HCT116 (cell line): ENCODE results near the gene TMEM238. TPM values are rescaled to one million over a fixed set of nuclear protein-coding genes. Genes with fewer than 3 reads are reported as not detected.

Experiments used
- ATAC-seq: fragments of 200-7000 bp; cut with Tn5 transposase; 2 replicates; pipeline ENCODE4 v1.9.1; 2020; ENCODE audit warnings: mild to moderate bottlenecking, moderate library complexity
- BruUV-seq: library from RNA; stranded (reverse); fragments of 400-500 nt; replicated peaks from 2 replicates; lab custom pipeline; 2021; lab: Mats Ljungman, UMichigan
- CTCF ChIA-PET: fragments of 300-600 bp; sonication (Branson Sonifier 250); formaldehyde crosslinking; loops from one replicate; lab custom pipeline; 2021; ENCODE audit warnings: antibody characterized with exemption; lab: Charles Lee
- POLR2A ChIA-PET: fragments of 300-600, 350-600 bp; sonication (Branson Sonifier 250); formaldehyde crosslinking; loops from one replicate; lab custom pipeline; 2021; ENCODE audit warnings: antibody characterized with exemption; lab: Charles Lee
- RAD21 ChIA-PET, 2 experiments: fragments of 300-600 bp; sonication (Branson Sonifier 250); formaldehyde crosslinking; loops; one replicate each; lab custom pipeline; 2023; ENCODE audit warnings: low total read pairs in 2 of 2; ENCODE audit not compliant: uncharacterized antibody in 2 of 2, unreplicated experiment in 2 of 2, low non-redundant PET in 1 of 2; lab: Charles Lee
- DNase-seq: peaks from one replicate; pipeline ENCODE4 v3.0.0-alpha.2; 2010; ENCODE audit warnings: low read depth, low spot score
- H2AFZ ChIP-seq: fragments of 200-600 bp; shearing (Covaris generic), sonication (generic); 2 replicates; pipeline ENCODE4 v1.6.1; 2017; ENCODE audit warnings: low read depth, mixed run types, mixed read lengths, antibody characterized with exemption, low read length; ENCODE audit not compliant: poor library complexity, severe bottlenecking
- H3K27ac ChIP-seq: 2 replicates; pipeline ENCODE4 v1.5.1; 2012; ENCODE audit warnings: low read depth, low read length
- H3K27me3 ChIP-seq: fragments of 200-600 bp; sonication (generic); 2 replicates; pipeline ENCODE4 v1.6.1; 2016; ENCODE audit warnings: mixed run types, low read length, mixed read lengths; ENCODE audit not compliant: insufficient read depth
- H3K36me3 ChIP-seq, 2 experiments: fragments of 200-500 bp in 1 of 2; fragments of 200-600 bp in 1 of 2; sonication (Bioruptor generic) in 1 of 2; sonication (generic) in 1 of 2; 2 replicates each; pipeline versions ENCODE4 v1.5.1 to v1.6.1; 2014 to 2016; ENCODE audit warnings: low read length in 2 of 2, inconsistent platforms in 1 of 2, mixed read lengths in 1 of 2, mixed run types in 1 of 2; ENCODE audit not compliant: insufficient read depth in 2 of 2, control insufficient read depth in 1 of 2
- H3K4me1 ChIP-seq, 2 experiments: fragments of 200-600 bp in 1 of 2; sonication (generic) in 1 of 2; 2 replicates each; pipeline versions ENCODE4 v1.5.1 to v1.6.1; 2012 to 2017; ENCODE audit warnings: low read length in 2 of 2, inconsistent platforms in 1 of 2, mild to moderate bottlenecking in 1 of 2, mixed read lengths in 1 of 2, mixed run types in 1 of 2, moderate library complexity in 1 of 2; ENCODE audit not compliant: insufficient read depth in 2 of 2, control insufficient read depth in 1 of 2
- H3K4me2 ChIP-seq: fragments of 200-600 bp; sonication (generic); 2 replicates; pipeline ENCODE4 v1.6.1; 2017; ENCODE audit warnings: mixed run types, low read length, mixed read lengths
- H3K4me3 ChIP-seq, 2 experiments: fragments of 200-600 bp in 1 of 2; sonication (generic) in 1 of 2; replicated peaks in 1 of 2; 2 replicates each; pipeline ENCODE4 v1.5.1; 2011 to 2016; ENCODE audit warnings: low read length in 2 of 2, control low read depth in 1 of 2, low read depth in 1 of 2, mild to moderate bottlenecking in 1 of 2, mixed read lengths in 1 of 2, mixed run types in 1 of 2
- H3K79me2 ChIP-seq: fragments of 200-600 bp; sonication (generic); 2 replicates; pipeline ENCODE4 v1.6.1; 2017; ENCODE audit warnings: mild to moderate bottlenecking, mixed run types, low read length, moderate library complexity, mixed read lengths; ENCODE audit not compliant: insufficient read depth
- H3K9ac ChIP-seq: fragments of 200-600 bp; sonication (generic); 2 replicates; pipeline ENCODE4 v1.6.1; 2016; ENCODE audit warnings: low read length, mixed read lengths
- H3K9me2 ChIP-seq: fragments of 200-600 bp; sonication (generic), shearing (Covaris generic); 2 replicates; pipeline ENCODE4 v1.6.1; 2017; ENCODE audit warnings: mixed run types, mild to moderate bottlenecking, moderate library complexity; ENCODE audit not compliant: insufficient read depth
- H3K9me3 ChIP-seq, 2 experiments: fragments of 200-500 bp in 1 of 2; fragments of 200-600 bp in 1 of 2; sonication (Bioruptor generic) in 1 of 2; sonication (generic) in 1 of 2; 2 replicates each; pipeline ENCODE4 v1.6.1; 2014 to 2017; ENCODE audit warnings: low read length in 2 of 2, mixed read lengths in 2 of 2, inconsistent platforms in 1 of 2, low read depth in 1 of 2, mild to moderate bottlenecking in 1 of 2, mixed run types in 1 of 2, moderate library complexity in 1 of 2; ENCODE audit not compliant: control insufficient read depth in 1 of 2, insufficient read depth in 1 of 2
- H4K20me1 ChIP-seq: fragments of 200-600 bp; sonication (generic), shearing (Covaris generic); 2 replicates; pipeline ENCODE4 v1.6.1; 2017; ENCODE audit warnings: mixed run types, mild to moderate bottlenecking, moderate library complexity; ENCODE audit not compliant: insufficient read depth
- ATF3 ChIP-seq: IDR thresholded peaks from 2 replicates; pipeline ENCODE4 v1.6.1; 2012
- CTCF ChIP-seq, 3 experiments: fragments of 200-600 bp in 1 of 3; sonication (generic) in 1 of 3; IDR thresholded peaks in 2 of 3; conservative IDR thresholded peaks in 1 of 3; 2 replicates each; pipeline ENCODE4 v1.5.1; 2012 to 2017; ENCODE audit warnings: low read depth in 2 of 3, low read length in 2 of 3, antibody characterized with exemption in 1 of 3, borderline replicate concordance in 1 of 3, control low read depth in 1 of 3, mild to moderate bottlenecking in 1 of 3, mixed read lengths in 1 of 3, mixed run types in 1 of 3, moderate library complexity in 1 of 3; ENCODE audit not compliant: insufficient read depth in 1 of 3
- EGR1 ChIP-seq: IDR thresholded peaks from 2 replicates; pipeline ENCODE4 v1.6.1; 2012; ENCODE audit warnings: low read depth
- ELF1 ChIP-seq: IDR thresholded peaks from 2 replicates; pipeline ENCODE4 v1.6.1; 2012; ENCODE audit warnings: low read depth, borderline replicate concordance
- EZH2phosphoT487 ChIP-seq: fragments of 200-600 bp; IDR thresholded peaks from 2 replicates; pipeline ENCODE4 v1.6.1; 2018; ENCODE audit warnings: antibody characterized with exemption, borderline replicate concordance
- FOSL1 ChIP-seq: IDR thresholded peaks from 2 replicates; pipeline ENCODE4 v1.6.1; 2012; ENCODE audit warnings: low read depth
- JUND ChIP-seq: IDR thresholded peaks from 2 replicates; pipeline ENCODE4 v1.6.1; 2012
- RAD21 ChIP-seq: IDR thresholded peaks from 2 replicates; pipeline ENCODE4 v1.6.1; 2012; ENCODE audit warnings: low read depth, mild to moderate bottlenecking
- SIN3A ChIP-seq: IDR thresholded peaks from 2 replicates; pipeline ENCODE4 v1.6.1; 2012; ENCODE audit warnings: low read depth
- SP1 ChIP-seq: IDR thresholded peaks from 2 replicates; pipeline ENCODE4 v1.6.1; 2012; ENCODE audit warnings: low read depth
- SRF ChIP-seq: IDR thresholded peaks from 2 replicates; pipeline ENCODE4 v1.6.1; 2012; ENCODE audit warnings: low read depth
- TCF7L2 ChIP-seq: IDR thresholded peaks from 2 replicates; pipeline ENCODE4 v1.7.0; 2011; ENCODE audit warnings: borderline replicate concordance, inconsistent platforms; ENCODE audit not compliant: insufficient read depth, insufficient read length; ENCODE audit errors: extremely low read depth
- YY1 ChIP-seq: IDR thresholded peaks from 2 replicates; pipeline ENCODE4 v1.6.1; 2011; ENCODE audit warnings: low read length, low read depth, moderate library complexity, mild to moderate bottlenecking; ENCODE audit not compliant: insufficient replicate concordance; ENCODE audit errors: extremely low read depth
- ZBTB33 ChIP-seq: IDR thresholded peaks from 2 replicates; pipeline ENCODE4 v1.6.1; 2011; ENCODE audit warnings: mild to moderate bottlenecking, low read length, moderate library complexity; ENCODE audit not compliant: insufficient replicate concordance; ENCODE audit errors: extremely low read depth
- ZFX ChIP-seq: fragments of 450-650 bp; IDR thresholded peaks from 2 replicates; pipeline ENCODE4 v1.6.1; 2017
- intact Hi-C: fragments of 100-400 bp; cut with micrococcal nuclease; formaldehyde crosslinking; loops from 2 replicates; pipeline ENCODE4 v1.10.0; 2022
- total RNA-seq: library from RNA; stranded (reverse); gene quantifications from one replicate; pipeline ENCODE4 v1.2.1, GENCODE V29; 2021; ENCODE audit not compliant: unreplicated experiment
- TF ChIP-seq, protein P1 (sequence below): IDR thresholded peaks from 2 replicates; pipeline ENCODE4 v1.6.1; 2012

Gene TMEM238
- total RNA-seq, 1 experiment from 2014 or later = 21.0 TPM

GRCh38 chr19:55365245-55365644 lies 18.8 kb downstream of the TMEM238 start:
- no peak overlapping the region for H3K27ac ChIP-seq
- ATAC-seq = no peak
- H3K4me1 ChIP-seq = peaks cover 3 to 17% of the 10 kb centered on the region in 2 experiments; a peak in 3 of 4 replicates
- ChIA-PET CTCF (no interaction called here), RAD21 (no interaction called here), POLR2A (no interaction called here)
- no peaks in the 10 kb centered on the region for H4K20me1 ChIP-seq
- H3K27me3 ChIP-seq = no peaks in the 10 kb centered on the region
- no peak for DNase-seq
- H3K36me3 ChIP-seq = no peaks in the 10 kb centered on the region
- H3K9me2 ChIP-seq = no peaks in the 10 kb centered on the region
- H3K4me2 ChIP-seq = no peak overlapping the region
- no peaks in the 10 kb centered on the region for H3K79me2 ChIP-seq
- H3K9me3 ChIP-seq = no peaks in the 10 kb centered on the region
- no peak overlapping the region for H2AFZ ChIP-seq
- no peak overlapping the region for H3K9ac ChIP-seq
- intact Hi-C loops = no loop called here
- no peak for TF ChIP-seq YY1
- no peak for TF ChIP-seq TCF7L2
- no peak for TF ChIP-seq ELF1
- TF ChIP-seq ZBTB33 = no peak
- TF ChIP-seq FOSL1 = no peak
- TF ChIP-seq ZFX = no peak
- TF ChIP-seq EZH2phosphoT487 = no peak
- TF ChIP-seq EGR1 = no peak
- TF ChIP-seq, protein P1, sequence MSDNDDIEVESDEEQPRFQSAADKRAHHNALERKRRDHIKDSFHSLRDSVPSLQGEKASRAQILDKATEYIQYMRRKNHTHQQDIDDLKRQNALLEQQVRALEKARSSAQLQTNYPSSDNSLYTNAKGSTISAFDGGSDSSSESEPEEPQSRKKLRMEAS = no peak
- TF ChIP-seq SRF = no peak
- TF ChIP-seq CTCF (IDR thresholded peaks at IDR 0.05 in 2 of 3, conservative IDR thresholded peaks at IDR 0.05 in 1 of 3; ENCODE audit: borderline replicate concordance in 1 of 3, insufficient read depth in 1 of 3, low read depth in 2 of 3, low read length in 2 of 3) = no peak
- TF ChIP-seq SIN3A = no peak
- no peak for TF ChIP-seq RAD21
- TF ChIP-seq ATF3 = no peak
- TF ChIP-seq SP1 = no peak
- no peak for TF ChIP-seq JUND
- no peak overlapping the region for H3K4me3 ChIP-seq
- no TSS peak for BruUV-seq
